Upper lobe of left lung (tissue), 4 donors: Measurements from ENCODE around the gene KIF13A.

Source experiments
- CTCF ChIP-seq, 6 experiments: fragments of 450-650 bp in 4 of 6; fragments of 200-600 bp in 2 of 6; sonication (generic) in 2 of 6; IDR thresholded peaks; one replicate each; pipeline ENCODE4 v1.5.1; 2016 to 2019; ENCODE audit warnings: antibody characterized with exemption in 6 of 6
- POLR2A ChIP-seq, 4 donors: fragments of 450-650 bp; IDR thresholded peaks; one replicate each; pipeline ENCODE4 v1.5.1; 2016 to 2017; ENCODE audit warnings: antibody characterized with exemption in 4 of 4, mild to moderate bottlenecking in 2 of 4
- POLR2AphosphoS5 ChIP-seq, 2 donors: sonication (generic); formaldehyde crosslinking; IDR thresholded peaks; one replicate each; pipeline ENCODE4 v1.5.1; 2017; ENCODE audit warnings: antibody characterized with exemption in 2 of 2

GRCh38 chr6:17728551-17729222 is 258.7 kb downstream of the KIF13A start:
- TF ChIP-seq POLR2AphosphoS5 (IDR thresholded peaks at IDR 0.05) (no peak), CTCF (IDR thresholded peaks at IDR 0.05) (no peak), POLR2A (IDR thresholded peaks at IDR 0.05) (no peak)
